Measurements from ENCODE around the gene DNAH10. TPM values are rescaled to one million over a fixed set of nuclear protein-coding genes. Genes with fewer than 3 reads are reported as not detected.

Gene DNAH10
- total RNA-seq, 1 experiment from 2014 or later: not detected

- CTCF ChIA-PET: no interaction called here
- H3K27ac ChIP-seq: no peak overlapping the region
- no peak for DNase-seq
Measured at GRCh38 chr12:123879691-123880090, 117.6 kb downstream of the DNAH10 start.

GRCh38 chr12:123882161-123882705, 120.1 kb downstream of the DNAH10 start:
- H3K27me3 ChIP-seq (ENCODE audit: insufficient read depth, low read depth): peaks cover 99% of the 10 kb centered on the region
- no peak for TF ChIP-seq CTCF (conservative IDR thresholded peaks at IDR 0.05)
- TF ChIP-seq EZH2 (IDR thresholded peaks at IDR 0.05; ENCODE audit: low read depth): no peak

More at GRCh38 chr12:123879691-123880090, 117.6 kb downstream of the DNAH10 start:
- Histone ChIP-seq H3K9me2 (ENCODE audit: insufficient read depth) (no peaks in the 10 kb centered on the region), H4K20me1 (ENCODE audit: insufficient read depth) (no peaks in the 10 kb centered on the region), H3K9me3 (ENCODE audit: insufficient read depth, low read depth) (no peaks in the 10 kb centered on the region; the same call in 1 of the 2 replicates), H3K27me3 (ENCODE audit: insufficient read depth, low read depth) (peaks cover 99% of the 10 kb centered on the region), H3F3A (ENCODE audit: insufficient read depth, low read depth) (no peaks in the 10 kb centered on the region), H3K4me3 (no peak overlapping the region), H2AFZ (no peak overlapping the region), H3K36me3 (ENCODE audit: low read depth) (no peaks in the 10 kb centered on the region), H3K4me2 (no peak overlapping the region), H3K79me2 (ENCODE audit: low read depth) (no peaks in the 10 kb centered on the region), H3K4me1 (replicated peaks; ENCODE audit: insufficient read depth) (no peaks in the 10 kb centered on the region)
- POLR2A ChIA-PET (ENCODE audit: unreplicated experiment): no interaction called here
- no TSS peak for BruUV-seq (replicated peaks)
- intact Hi-C loops (cut with micrococcal nuclease; ENCODE audit: unreplicated experiment): no loop called here
- TF ChIP-seq EZH2 (IDR thresholded peaks at IDR 0.05; ENCODE audit: low read depth) (no peak), CTCF (conservative IDR thresholded peaks at IDR 0.05) (no peak)

GRCh38 chr12:123886258-123886657, 124.2 kb downstream of the DNAH10 start:
- Histone ChIP-seq H3K27ac (no peak overlapping the region), H4K20me1 (ENCODE audit: insufficient read depth) (no peaks in the 10 kb centered on the region), H2AFZ (no peak overlapping the region), H3K9me2 (ENCODE audit: insufficient read depth) (no peaks in the 10 kb centered on the region), H3F3A (ENCODE audit: insufficient read depth, low read depth) (no peaks in the 10 kb centered on the region), H3K4me3 (no peak overlapping the region), H3K79me2 (ENCODE audit: low read depth) (no peaks in the 10 kb centered on the region), H3K36me3 (ENCODE audit: low read depth) (no peaks in the 10 kb centered on the region), H3K4me2 (no peak overlapping the region), H3K27me3 (ENCODE audit: insufficient read depth, low read depth) (peaks cover 95% of the 10 kb centered on the region), H3K9me3 (ENCODE audit: insufficient read depth, low read depth) (no peaks in the 10 kb centered on the region), H3K4me1 (replicated peaks; ENCODE audit: insufficient read depth) (no peaks in the 10 kb centered on the region)
- POLR2A ChIA-PET (ENCODE audit: unreplicated experiment): no interaction called here
- intact Hi-C loops (cut with micrococcal nuclease; ENCODE audit: unreplicated experiment): no loop called here
- no TSS peak for BruUV-seq (replicated peaks)
- no peak for TF ChIP-seq CTCF (conservative IDR thresholded peaks at IDR 0.05)
- TF ChIP-seq EZH2 (IDR thresholded peaks at IDR 0.05; ENCODE audit: low read depth): no peak
- DNase-seq: no peak
- CTCF ChIA-PET: no interaction called here

More at GRCh38 chr12:123882161-123882705, 120.1 kb downstream of the DNAH10 start:
- POLR2A ChIA-PET (ENCODE audit: unreplicated experiment): interaction anchor here (0.6 kb wide), 1 partner anchor 45 kb away, joined by 12 read pairs; no protein-coding TSS in a partner anchor
- Histone ChIP-seq H4K20me1 (ENCODE audit: insufficient read depth) (no peaks in the 10 kb centered on the region), H3K79me2 (ENCODE audit: low read depth) (no peaks in the 10 kb centered on the region), H2AFZ (no peak overlapping the region), H3K27ac (no peak overlapping the region), H3K36me3 (ENCODE audit: low read depth) (no peaks in the 10 kb centered on the region), H3K4me1 (replicated peaks; ENCODE audit: insufficient read depth) (no peaks in the 10 kb centered on the region), H3K9me3 (ENCODE audit: insufficient read depth, low read depth) (no peaks in the 10 kb centered on the region), H3K4me3 (no peak overlapping the region), H3K4me2 (no peak overlapping the region), H3F3A (ENCODE audit: insufficient read depth, low read depth) (no peaks in the 10 kb centered on the region), H3K9me2 (ENCODE audit: insufficient read depth) (no peaks in the 10 kb centered on the region)
- CTCF ChIA-PET: no interaction called here
- no TSS peak for BruUV-seq (replicated peaks)
- no peak for DNase-seq
- intact Hi-C loops (cut with micrococcal nuclease; ENCODE audit: unreplicated experiment): no loop called here
